Nephron progenitor cell (in vitro differentiated cells): ENCODE data around the gene CDYL.
"Not testable (repeated sequence)": the region's sequence is repeated elsewhere in the genome, so short reads cannot be mapped to it uniquely, and the experiment has no call there.

Source experiments
- DNase-seq: peaks from one replicate; pipeline ENCODE4 v3.0.0; 2021
- H3K27ac Mint-ChIP-seq: 2 replicates; pipeline ENCODE4 v1.8.0; 2021; ENCODE audit warnings: mild to moderate bottlenecking, moderate library complexity, mixed read lengths
- H3K27me3 Mint-ChIP-seq: 2 replicates; pipeline ENCODE4 v1.8.0; 2021; ENCODE audit warnings: mild to moderate bottlenecking, low read depth, mixed read lengths; ENCODE audit not compliant: poor library complexity
- H3K36me3 Mint-ChIP-seq: 2 replicates; pipeline ENCODE4 v1.8.0; 2021; ENCODE audit warnings: low read depth, mixed read lengths
- H3K4me1 Mint-ChIP-seq: 2 replicates; pipeline ENCODE4 v1.8.0; 2021; ENCODE audit warnings: mixed read lengths
- H3K4me3 Mint-ChIP-seq: 2 replicates; pipeline ENCODE4 v1.8.0; 2021; ENCODE audit warnings: mild to moderate bottlenecking, moderate library complexity, mixed read lengths
- H3K9me3 Mint-ChIP-seq: 2 replicates; pipeline ENCODE4 v1.8.0; 2021; ENCODE audit warnings: mild to moderate bottlenecking, moderate library complexity, mixed read lengths
- CTCF ChIP-seq: fragments of 200-600 bp; sonication (generic); IDR thresholded peaks from 2 replicates; pipeline ENCODE4 v1.5.0; 2021; ENCODE audit warnings: antibody characterized with exemption

CDYL gene

GRCh38 chr6:5003604-5004372 lies 227.6 kb downstream of the CDYL start, which contains the start of gene RPP40:
RPP40 (minus strand) TSS chr6:5004037; CDS start chr6:5004002, 35 bp downstream.
- Mint-ChIP-seq H3K27me3 (peaks cover 4% of the 10 kb centered on the region), H3K9me3 (no peaks in the 10 kb centered on the region), H3K27ac (peak within 1 kb of the TSS; percentile 89), H3K36me3 (peaks cover 24% of the 10 kb centered on the region), H3K4me3 (peak within 1 kb of the TSS; percentile 91), H3K4me1 (peaks cover 11% of the 10 kb centered on the region)
- TF ChIP-seq CTCF: peak; percentile 82
- peak; percentile 99 for DNase-seq

DNA sequence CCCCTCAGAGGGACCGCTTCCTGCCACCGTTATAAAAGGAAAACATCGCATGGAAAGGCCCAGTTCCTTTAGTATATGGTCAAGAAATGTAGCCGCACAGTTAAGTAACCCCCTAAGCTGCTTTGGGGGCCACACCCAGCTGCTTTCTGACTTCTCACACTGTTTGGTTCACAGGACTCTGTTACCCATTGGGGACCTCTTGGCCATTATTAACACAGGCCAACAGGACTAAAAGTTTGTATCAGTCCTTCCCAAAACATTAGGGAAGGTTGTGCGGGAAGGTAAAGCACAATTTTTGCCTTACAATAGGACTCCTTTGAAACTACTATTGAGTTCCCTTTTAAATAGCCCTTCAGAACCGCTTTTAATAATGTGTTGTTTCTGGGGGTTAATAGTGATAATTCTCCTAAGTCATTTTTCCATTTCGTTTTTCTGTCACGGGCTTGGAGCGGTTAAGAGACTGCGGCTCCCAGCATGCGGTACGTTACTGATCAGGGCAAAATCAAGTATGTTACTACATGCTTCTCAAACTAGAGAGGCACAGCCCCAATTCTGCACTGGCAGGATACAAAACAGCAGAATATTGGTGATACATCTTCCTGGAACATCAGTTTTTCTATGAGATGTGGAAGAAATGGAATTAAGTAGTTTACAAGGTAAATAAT lies 228.3 kb downstream of the CDYL start:
- Mint-ChIP-seq H3K4me3 (peak overlapping the region; percentile 91), H3K36me3 (peaks cover 20% of the 10 kb centered on the region), H3K27ac (peak overlapping the region; percentile 64), H3K27me3 (peaks cover 4% of the 10 kb centered on the region), H3K4me1 (peaks cover 11% of the 10 kb centered on the region), H3K9me3 (no peaks in the 10 kb centered on the region)
- DNase-seq: no peak
- no peak for TF ChIP-seq CTCF

- H3K4me1 Mint-ChIP-seq: peaks cover 11% of the 10 kb centered on the region
- not testable (repeated sequence) for H3K4me3 Mint-ChIP-seq, DNase-seq, H3K27ac Mint-ChIP-seq, H3K9me3 Mint-ChIP-seq, H3K27me3 Mint-ChIP-seq
- H3K36me3 Mint-ChIP-seq: peaks cover 16% of the 10 kb centered on the region
These were observed 228.8 kb downstream of the CDYL start for GRCh38 chr6:5005038-5005433.
